GM18873 (cell line): Measurements from ENCODE around the gene SLC16A7.
"Not testable (repeated sequence)": the region's sequence is repeated elsewhere in the genome, so short reads cannot be mapped to it uniquely, and the experiment has no call there.

Experiments used
- ATAC-seq: cut with Tn5 transposase; IDR thresholded peaks from one replicate; pipeline ENCODE4 v1.9.1; 2021; ENCODE audit warnings: mild to moderate bottlenecking, moderate library complexity, moderate number of reproducible peaks; ENCODE audit not compliant: unreplicated experiment, low FRiP score

Gene SLC16A7

DNA sequence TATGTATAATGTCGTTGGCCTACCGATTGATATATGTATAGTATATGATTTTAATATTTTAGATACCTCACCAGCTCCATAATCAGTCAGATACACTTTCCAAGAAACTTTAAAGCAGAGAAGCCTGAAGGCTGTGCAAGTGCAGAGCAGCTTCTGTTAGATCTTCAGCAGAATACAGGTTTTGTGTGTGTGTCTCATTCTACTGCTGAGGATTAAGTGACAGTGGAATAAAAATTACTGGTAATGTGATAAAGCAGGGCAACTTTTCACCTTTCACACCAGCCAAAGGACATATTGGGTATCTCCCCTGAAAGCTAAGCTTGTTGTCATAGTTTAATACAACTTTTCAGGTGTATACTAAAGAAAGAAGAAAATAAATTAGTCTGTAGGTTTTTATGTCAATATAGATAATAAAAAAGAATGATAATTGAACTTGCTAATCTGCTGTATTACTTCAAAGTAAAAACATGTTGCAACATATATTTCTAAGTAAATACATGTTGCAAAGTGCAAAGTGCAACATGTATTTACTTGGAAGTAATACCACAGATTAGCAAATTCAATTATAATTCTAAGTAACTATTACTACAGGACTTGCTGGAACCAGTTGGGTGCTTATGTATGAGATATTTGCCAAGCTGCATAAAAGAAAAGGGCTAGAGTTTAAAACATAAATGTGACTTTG is 128.3 kb downstream of the SLC16A7 start:
- ATAC-seq: no peak

DNA sequence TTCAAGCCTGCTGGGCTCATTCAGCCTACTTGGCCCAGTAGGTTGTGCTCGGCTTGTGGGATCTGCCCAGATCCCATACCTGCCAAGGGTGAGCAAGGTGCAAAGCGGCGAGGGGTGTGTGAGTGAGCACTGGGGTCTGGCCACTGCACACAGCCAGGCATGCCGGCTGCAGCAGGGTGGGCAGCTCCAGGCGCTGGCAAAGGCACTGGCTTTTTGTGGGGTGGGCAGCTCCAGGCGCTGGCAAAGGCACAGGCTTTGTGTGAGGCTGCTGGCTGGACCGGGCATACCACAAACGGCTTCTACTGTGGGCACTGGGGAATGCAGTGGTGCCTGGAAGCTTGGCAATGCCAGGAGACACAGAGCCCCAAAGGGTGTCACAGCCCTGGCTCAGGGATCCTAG is 137.4 kb downstream of the SLC16A7 start:
- no peak for ATAC-seq

GRCh38 chr12:59734371-59734770 is 138.5 kb downstream of the SLC16A7 start:
- ATAC-seq: no peak

DNA sequence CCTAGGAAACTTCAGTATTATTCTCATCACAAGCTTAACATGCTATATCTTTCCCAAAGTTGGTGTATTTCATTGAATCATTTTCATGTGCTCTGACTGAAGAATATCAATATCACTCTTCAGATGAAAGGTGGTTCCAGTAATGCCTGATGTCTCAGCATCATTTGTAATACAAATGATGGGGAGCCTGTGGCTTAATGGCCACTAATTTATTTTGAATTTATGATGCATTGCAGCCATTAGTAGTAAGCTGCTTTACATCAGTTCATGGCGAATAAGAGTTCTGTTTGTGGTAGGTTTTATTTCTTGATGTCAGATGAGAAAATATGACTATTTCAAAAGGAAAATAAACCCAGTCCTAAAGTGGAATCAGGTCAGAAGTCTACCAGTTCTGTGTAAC is 139.4 kb downstream of the SLC16A7 start:
- ATAC-seq: no peak

DNA sequence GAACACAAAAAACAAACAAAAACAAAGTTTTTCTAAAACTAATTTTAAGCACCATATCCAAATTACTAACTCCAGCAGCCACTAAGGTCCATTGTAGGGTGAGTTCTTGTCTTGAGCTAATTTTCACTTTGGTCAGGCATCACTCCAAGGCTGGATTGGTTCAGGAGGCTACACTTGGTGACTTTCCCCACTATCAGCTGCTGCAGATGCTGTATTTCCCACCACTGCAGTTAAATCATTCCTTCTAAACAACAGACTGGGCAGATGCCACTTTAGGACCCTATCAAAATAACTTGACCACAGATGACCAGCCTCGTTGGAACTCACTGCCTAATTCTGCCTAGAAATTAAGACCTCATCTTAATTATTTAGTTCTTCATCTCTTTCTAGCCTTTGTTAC is 140.5 kb downstream of the SLC16A7 start:
- no peak for ATAC-seq

DNA sequence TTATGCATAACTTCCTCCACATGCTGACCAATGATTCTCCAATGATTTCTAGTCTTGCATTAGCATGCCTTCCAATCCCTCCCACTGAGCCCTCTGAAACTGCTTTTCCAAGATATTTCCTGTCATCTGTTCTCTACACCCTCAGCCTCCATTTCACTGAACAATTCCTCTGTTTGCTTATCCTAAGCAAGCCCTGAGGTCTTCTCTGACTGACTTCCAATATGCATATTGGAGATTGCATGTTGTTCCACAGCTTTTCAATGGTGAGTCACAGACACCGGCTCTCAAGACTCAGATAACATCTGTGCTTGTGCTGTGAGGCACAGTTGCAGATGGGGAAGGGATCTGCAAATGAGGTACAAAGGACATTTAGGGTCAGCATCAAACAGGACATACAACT is 141.0 kb downstream of the SLC16A7 start:
- ATAC-seq: no peak

DNA sequence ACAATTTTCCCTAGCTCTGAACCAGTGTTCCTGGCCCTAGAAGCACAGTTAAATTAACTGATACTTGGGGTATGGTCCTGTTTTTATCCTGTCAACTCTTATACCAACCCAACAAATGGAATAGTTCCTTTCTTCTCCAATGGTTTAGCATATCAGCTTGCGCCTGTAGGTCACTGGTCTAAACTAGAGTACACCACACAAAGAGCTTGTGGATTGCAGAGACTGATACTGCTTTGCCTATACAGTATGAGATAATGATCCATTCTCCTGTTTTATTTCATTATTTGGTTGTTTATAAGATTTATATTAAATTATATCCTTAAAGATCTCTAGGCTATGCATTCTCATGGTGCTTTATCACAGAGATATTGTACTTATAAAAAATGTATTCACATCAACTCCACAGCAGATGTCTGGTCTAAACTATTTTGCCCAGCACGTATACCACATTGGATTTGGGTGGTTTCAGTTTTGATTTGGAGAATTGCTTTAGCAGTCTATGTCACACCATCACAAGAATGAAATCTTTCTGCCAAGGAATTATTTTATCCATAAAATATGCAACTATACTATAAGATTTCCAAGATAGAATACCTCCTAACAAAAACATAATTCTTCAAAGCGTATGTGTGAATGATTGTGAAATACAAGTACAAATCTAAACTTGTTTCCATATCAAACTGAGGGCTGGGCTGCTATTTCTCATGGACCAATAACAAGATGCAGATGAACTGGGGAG is 142.1 kb downstream of the SLC16A7 start:
- ATAC-seq: no peak

DNA sequence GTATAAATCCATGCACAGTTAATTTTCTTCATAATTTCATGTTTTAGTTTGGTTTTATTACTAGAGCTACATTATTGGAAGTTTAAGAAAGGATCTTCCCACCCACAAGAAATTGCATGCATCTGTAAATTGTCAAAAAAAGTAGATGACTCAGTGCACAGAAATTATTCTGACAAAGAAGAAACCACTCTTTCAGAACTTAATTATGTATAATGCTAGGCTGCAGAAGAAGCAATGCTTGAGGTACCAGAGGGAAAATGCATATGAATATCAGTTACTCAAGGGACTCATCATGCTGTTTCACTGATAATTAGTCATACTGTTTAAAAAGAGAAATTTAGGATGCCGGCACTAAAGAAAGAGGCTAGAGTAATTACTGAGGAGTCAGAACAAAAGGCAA is 147.0 kb downstream of the SLC16A7 start:
- ATAC-seq: no peak

DNA sequence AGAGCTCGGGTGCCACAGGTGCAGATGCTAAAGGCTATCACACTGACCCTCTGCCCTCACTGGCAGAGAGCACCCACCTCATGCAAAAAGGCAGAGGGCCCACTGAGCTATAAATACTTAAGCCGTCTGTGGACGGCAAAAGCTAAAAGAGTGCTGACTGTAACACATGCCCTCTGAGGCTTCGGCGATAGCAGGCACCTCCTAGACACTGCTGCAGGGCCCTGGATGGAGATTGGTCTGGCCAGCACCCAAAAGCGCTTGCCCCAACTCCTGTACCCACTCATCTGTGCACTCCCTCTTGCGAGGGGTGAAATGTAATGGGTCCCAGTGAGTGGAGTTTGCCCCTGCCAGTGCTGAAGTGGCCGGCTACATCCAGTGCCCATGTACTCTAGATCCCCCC is 148.7 kb downstream of the SLC16A7 start:
- ATAC-seq: no peak

DNA sequence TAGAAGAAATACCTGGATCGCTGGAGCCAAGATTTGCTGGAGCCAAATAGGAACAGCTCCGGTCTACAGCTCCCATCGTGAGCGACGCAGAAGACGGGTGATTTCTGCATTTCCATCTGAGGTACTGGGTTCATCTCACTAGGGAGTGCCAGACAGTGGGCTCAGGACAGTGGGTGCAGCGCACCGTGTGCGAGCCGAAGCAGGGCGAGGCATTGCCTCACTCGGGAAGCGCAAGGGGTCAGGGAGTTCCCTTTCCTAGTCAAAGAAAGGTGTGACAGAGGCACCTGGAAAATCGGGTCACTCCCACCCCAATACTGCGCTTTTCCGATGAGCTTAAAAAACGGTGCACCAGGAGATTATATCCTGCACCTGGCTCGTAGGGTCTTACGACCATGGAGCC is 155.3 kb downstream of the SLC16A7 start:
- not testable (repeated sequence) for ATAC-seq

DNA sequence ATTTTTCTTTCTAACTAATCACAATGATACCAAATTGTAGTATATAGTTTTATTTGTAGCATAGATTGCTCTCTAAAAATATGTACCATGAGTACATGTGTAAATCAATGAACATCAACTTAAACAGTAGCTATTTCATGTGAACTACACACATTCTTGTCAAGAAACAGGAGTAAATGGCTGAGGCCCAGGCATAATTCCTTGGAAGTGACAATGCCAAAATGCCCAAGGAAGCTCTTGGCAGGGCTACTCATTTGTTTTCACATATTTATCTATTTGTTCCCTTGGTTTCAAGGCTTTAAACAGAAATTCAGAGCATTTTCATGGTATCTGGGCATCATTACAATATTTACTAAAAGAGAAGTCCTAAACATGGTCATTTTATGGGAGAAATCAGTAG is 165.7 kb downstream of the SLC16A7 start:
- no peak for ATAC-seq

GRCh38 chr12:59763835-59764234 is 168.0 kb downstream of the SLC16A7 start:
- ATAC-seq: no peak

- no peak for ATAC-seq
Measured at GRCh38 chr12:59768031-59768430, 172.2 kb downstream of the SLC16A7 start.

GRCh38 chr12:59780605-59781135 is 184.8 kb downstream of the SLC16A7 start:
- ATAC-seq: no peak

- ATAC-seq: no peak
Measured at GRCh38 chr12:59787610-59788009, 191.8 kb downstream of the SLC16A7 start.

- ATAC-seq: no peak
Measured at GRCh38 chr12:59792647-59793046, 196.8 kb downstream of the SLC16A7 start.

DNA sequence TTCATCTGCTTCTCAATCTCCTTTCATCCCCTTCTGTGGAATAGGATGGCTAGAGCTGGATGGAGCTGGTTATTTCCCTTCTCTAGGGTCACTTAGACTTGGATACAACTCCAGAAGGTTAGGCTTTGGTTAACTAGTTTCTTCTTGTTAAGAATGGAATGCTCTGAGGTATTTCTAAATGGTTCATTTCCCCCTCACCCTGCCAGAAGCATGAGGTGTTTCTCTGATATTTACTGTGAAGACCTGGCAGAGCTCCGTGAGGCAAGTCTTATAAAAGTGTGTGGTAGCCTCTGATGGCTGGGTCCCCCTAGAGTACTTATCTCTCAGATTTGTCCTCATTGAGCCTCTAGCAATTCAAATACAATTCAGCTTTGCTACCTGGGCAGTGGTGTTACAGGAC is 207.9 kb downstream of the SLC16A7 start:
- no peak for ATAC-seq

DNA sequence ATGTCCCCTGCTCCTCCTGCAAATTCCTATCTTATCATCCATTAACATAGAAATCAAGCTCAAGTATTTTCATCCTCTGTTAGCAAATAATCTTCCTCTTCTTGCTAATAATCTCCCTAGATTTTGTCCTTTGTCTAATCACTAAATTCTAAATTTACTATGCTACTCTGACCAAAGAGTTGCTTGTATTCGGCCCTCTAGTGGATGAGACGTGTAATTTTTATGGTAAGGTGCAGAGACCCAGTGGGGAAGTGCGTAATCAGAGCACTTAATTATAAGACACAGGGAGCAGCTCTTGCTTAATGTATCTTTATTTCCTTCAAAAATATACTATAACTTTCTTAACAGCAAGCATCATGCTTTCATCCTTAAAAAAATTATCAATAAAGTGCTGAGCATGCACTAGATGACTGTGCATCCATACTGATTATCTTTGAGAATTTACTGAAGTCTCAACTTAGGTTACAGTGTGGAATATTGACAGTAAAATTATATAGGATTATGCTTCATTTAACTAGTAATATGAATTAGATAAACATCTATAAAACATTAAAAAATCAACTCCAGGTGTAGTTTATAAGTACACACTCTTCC is 212.6 kb downstream of the SLC16A7 start:
- ATAC-seq: peak; percentile 52

DNA sequence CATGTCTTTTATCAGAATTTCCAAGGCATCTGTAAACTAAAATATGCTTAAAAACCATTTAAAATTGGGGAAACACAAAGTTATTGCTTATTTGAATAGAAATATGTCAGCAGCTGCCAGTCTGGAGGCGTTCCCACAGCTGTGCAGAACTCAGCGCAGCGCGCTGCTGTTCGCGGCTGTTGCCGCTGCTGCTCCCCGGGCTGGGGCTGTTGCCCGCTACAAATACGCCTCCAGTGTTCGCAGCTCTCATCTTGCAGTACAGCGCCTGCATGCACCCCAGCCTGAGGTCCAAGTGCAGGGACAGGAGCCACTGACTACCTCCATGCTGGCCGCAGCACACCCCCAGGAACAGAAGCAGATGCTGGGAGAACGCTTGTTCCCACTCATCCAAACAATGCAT is 216.2 kb downstream of the SLC16A7 start:
- ATAC-seq: no peak

DNA sequence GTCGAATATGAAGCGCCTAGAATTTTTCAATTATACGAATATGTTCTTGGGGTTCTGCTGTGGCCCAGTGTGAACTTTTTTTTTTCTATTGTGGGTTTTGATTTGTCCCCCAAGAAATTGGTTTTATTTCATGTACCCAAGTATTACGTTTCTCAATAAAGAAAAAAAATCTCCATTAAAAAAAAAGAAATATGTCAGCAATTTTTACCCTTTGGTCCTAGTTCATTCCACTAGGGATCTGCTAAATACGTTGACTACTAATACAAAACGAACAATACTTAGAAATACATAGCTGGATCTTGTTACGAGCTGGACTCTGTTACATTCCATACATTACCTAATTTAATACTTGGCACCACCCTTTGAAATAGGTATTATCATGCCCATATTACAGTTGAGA is 216.9 kb downstream of the SLC16A7 start:
- ATAC-seq: no peak

- no peak for ATAC-seq
Measured at GRCh38 chr12:59820594-59821011, 224.8 kb downstream of the SLC16A7 start.

GRCh38 chr12:59823567-59823966 is 227.7 kb downstream of the SLC16A7 start:
- ATAC-seq: no peak
